AG04449 (cell line): ENCODE data around the gene CECR2.

ENCODE experiments used
- CTCF ChIA-PET: fragments of 350-600 bp; formaldehyde crosslinking; extraction: SDS; loops from one replicate; lab custom pipeline; 2021; ENCODE audit warnings: antibody characterized with exemption; lab: Yijun Ruan, JAX
- POLR2A ChIA-PET: fragments of 400-600, 350-600 bp; formaldehyde crosslinking; extraction: SDS; loops from one replicate; lab custom pipeline; 2020; ENCODE audit warnings: antibody characterized with exemption, inconsistent platforms; lab: Yijun Ruan, JAX
- DNase-seq: peaks from one replicate; pipeline ENCODE4 v3.0.0-alpha.2; 2010; ENCODE audit warnings: low read depth, low spot score
- H3K4me3 ChIP-seq: 2 replicates; pipeline ENCODE4 v1.5.1; 2011; ENCODE audit warnings: low read depth, mild to moderate bottlenecking, control low read depth, low read length
- CTCF ChIP-seq: IDR thresholded peaks from one replicate; pipeline ENCODE4 v1.5.1; 2011; ENCODE audit warnings: mild to moderate bottlenecking, moderate library complexity, low read length, control low read depth, inconsistent platforms; ENCODE audit not compliant: insufficient read depth; ENCODE audit errors: missing control alignments

The CECR2 gene

GRCh38 chr22:17369439-17370025 lies at the start of gene CECR2:
Gene CECR2, plus strand, starts transcription at chr22:17369460. Its CDS starts 324 bp downstream, at chr22:17369784.
- no peak for DNase-seq
- H3K4me3 ChIP-seq: no peak within 1 kb of the TSS
- TF ChIP-seq CTCF: no peak
- CTCF ChIA-PET: no interaction called here
- POLR2A ChIA-PET: no interaction called here

DNA sequence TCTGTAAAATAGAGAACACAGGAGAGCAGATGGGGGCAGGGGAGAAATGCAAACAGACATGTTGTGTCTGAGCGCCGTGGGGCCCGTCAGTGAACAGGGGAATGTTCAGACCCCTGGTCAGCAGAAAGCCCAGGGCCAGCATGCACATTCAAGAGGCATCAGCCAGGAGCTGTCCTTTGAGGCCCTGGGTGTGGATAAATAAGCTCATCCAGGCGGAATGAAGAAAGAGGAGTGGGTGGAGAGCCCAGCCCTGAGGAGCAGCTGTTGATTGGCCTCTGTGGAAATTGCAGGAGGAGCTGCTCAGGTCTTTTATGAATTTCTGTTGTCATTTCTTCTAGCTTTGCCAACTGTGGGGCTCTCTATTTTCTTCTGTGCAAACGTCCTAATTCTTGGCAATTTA lies 49.7 kb upstream of the CECR2 start:
- ChIA-PET POLR2A (no interaction called here), CTCF (interaction anchor here (0.8 kb wide), 1 partner anchor 10 kb away, joined by 3 read pairs; no protein-coding TSS in a partner anchor)
- H3K4me3 ChIP-seq: no peak overlapping the region
- no peak for TF ChIP-seq CTCF
- no peak for DNase-seq

DNA sequence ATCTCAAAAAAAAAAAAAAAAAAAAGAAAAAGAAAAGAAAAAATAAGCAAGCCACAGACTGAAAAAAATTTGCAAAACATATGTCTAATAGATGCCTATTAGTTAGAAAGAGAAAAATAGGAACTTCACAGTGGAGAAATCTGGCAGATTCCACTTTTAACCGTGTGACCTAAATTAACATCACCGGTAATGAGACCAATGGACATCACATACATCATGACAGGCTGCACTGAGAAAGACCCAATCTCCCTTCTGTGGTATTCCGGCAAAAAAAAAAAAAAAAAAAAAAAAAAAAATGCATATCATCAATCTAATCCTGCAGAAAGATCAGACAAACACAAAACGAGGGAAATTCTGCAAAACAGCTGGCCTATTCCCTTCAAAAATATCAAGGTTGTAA lies 46.7 kb upstream of the CECR2 start:
- DNase-seq: no peak
- CTCF ChIA-PET: no interaction called here
- no peak for TF ChIP-seq CTCF
- no peak overlapping the region for H3K4me3 ChIP-seq
- POLR2A ChIA-PET: no interaction called here

- CTCF ChIA-PET: no interaction called here
- no peak for TF ChIP-seq CTCF
- POLR2A ChIA-PET: no interaction called here
- no peak overlapping the region for H3K4me3 ChIP-seq
- DNase-seq: no peak
These were observed 37.6 kb upstream of the CECR2 start for GRCh38 chr22:17331690-17332089.

DNA sequence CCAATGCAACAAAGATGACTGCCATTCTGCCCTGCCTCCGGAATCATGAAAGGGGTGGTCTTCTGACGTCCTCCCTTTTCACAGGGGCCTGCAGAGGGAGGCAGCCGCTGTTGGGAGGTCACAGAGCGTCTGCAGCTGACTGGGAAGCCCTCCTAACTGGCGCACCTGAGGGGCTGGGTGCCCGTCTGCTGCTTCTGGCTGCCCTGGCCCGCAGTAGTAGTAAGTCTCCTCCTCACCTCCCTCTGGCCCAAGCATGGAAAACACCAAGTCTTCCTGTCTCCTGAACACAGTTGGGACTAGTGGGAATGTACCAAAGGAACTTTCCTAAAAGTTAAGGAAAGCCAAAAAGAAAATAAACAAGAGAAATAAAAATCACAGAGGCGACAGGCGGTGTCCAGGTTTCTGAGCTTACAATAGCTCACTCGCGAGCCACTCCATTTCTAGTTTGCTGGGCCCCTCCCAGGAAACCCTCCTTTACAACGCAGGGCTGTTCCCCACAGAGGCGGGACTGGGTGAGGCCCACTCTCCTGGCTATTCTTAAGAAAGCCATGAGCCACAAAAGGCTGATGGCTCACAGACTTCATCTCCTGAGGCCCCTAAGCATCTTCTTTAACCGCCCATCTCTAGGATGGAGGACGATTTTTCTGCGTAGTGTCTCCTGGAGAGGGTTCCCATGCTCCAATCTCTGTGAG lies 37.0 kb upstream of the CECR2 start:
- no peak overlapping the region for H3K4me3 ChIP-seq
- no peak for TF ChIP-seq CTCF
- CTCF ChIA-PET: no interaction called here
- POLR2A ChIA-PET: no interaction called here
- no peak for DNase-seq

DNA sequence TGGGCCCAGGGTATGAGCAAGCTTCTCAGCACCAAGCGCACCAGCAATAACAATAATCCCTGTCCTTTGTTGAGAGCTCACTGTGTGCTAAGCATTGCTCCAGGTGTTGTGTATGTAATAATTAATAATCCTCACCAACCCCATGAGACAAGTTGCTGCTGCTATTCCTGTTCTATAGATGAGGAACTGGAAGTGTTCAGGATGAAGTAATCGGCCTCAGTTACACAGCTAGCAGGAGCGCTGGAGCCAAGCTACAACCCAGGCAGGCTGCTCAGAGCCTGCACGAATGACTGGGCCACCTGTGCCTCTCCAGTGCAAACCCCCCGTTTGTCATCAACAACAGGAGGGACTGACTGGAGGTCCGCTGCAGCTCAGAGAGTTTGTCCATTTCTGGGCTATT lies 35.2 kb upstream of the CECR2 start:
- POLR2A ChIA-PET: no interaction called here
- no peak overlapping the region for H3K4me3 ChIP-seq
- no peak for TF ChIP-seq CTCF
- DNase-seq: no peak
- CTCF ChIA-PET: no interaction called here
